ENCODE results near the gene PPP4R2. TPM values are rescaled to one million over a fixed set of nuclear protein-coding genes. Genes with fewer than 3 reads are reported as not detected.

Gene PPP4R2
- total RNA-seq, 1 donor from 2014 or later = 100 TPM

GRCh38 chr3:73018298-73018697 lies 21.7 kb downstream of the PPP4R2 start:
- H3K27ac Mint-ChIP-seq = no peak overlapping the region
- H3K9me3 Mint-ChIP-seq = no peaks in the 10 kb centered on the region
- peaks cover 16% of the 10 kb centered on the region for H3K4me1 Mint-ChIP-seq (ENCODE audit: unreplicated experiment)
- H3K27me3 Mint-ChIP-seq = no peaks in the 10 kb centered on the region
- no peak for TF ChIP-seq CTCF (conservative IDR thresholded peaks at IDR 0.05)
- no peak overlapping the region for H3K4me3 Mint-ChIP-seq
- DNase-seq (ENCODE audit: extremely low spot score, unreplicated experiment) = no peak
- H3K36me3 Mint-ChIP-seq = peaks cover 16% of the 10 kb centered on the region

- Mint-ChIP-seq H3K9me3 (no peaks in the 10 kb centered on the region), H3K27me3 (no peaks in the 10 kb centered on the region), H3K4me1 (ENCODE audit: unreplicated experiment) (peaks cover 16% of the 10 kb centered on the region), H3K4me3 (no peak overlapping the region), H3K36me3 (peaks cover 16% of the 10 kb centered on the region), H3K27ac (no peak overlapping the region)
- no peak for TF ChIP-seq CTCF (conservative IDR thresholded peaks at IDR 0.05)
- DNase-seq (ENCODE audit: extremely low spot score, unreplicated experiment) = no peak
Observed at GRCh38 chr3:73018790-73019441, 22.3 kb downstream of the PPP4R2 start.

- Mint-ChIP-seq H3K27ac (no peak overlapping the region), H3K27me3 (no peaks in the 10 kb centered on the region), H3K36me3 (peaks cover 16% of the 10 kb centered on the region), H3K4me1 (ENCODE audit: unreplicated experiment) (peaks cover 30% of the 10 kb centered on the region), H3K9me3 (no peaks in the 10 kb centered on the region), H3K4me3 (no peak overlapping the region)
- TF ChIP-seq CTCF (conservative IDR thresholded peaks at IDR 0.05) = no peak
- no peak for DNase-seq (ENCODE audit: extremely low spot score, unreplicated experiment)
Observed at GRCh38 chr3:73021301-73021835, 24.8 kb downstream of the PPP4R2 start.

GRCh38 chr3:73024836-73025235 lies 28.2 kb downstream of the PPP4R2 start:
- Mint-ChIP-seq H3K4me1 (ENCODE audit: unreplicated experiment) (peaks cover 32% of the 10 kb centered on the region), H3K36me3 (peaks cover 13% of the 10 kb centered on the region), H3K9me3 (no peaks in the 10 kb centered on the region), H3K27me3 (no peaks in the 10 kb centered on the region), H3K27ac (peak overlapping the region; percentile 70), H3K4me3 (no peak overlapping the region)
- DNase-seq (ENCODE audit: extremely low spot score, unreplicated experiment) = no peak
- TF ChIP-seq CTCF (conservative IDR thresholded peaks at IDR 0.05) = no peak

GRCh38 chr3:73026111-73026759 lies 29.6 kb downstream of the PPP4R2 start:
- DNase-seq (ENCODE audit: extremely low spot score, unreplicated experiment) = no peak
- Mint-ChIP-seq H3K4me3 (no peak overlapping the region), H3K9me3 (peaks cover 4% of the 10 kb centered on the region), H3K27me3 (no peaks in the 10 kb centered on the region), H3K36me3 (peaks cover 14% of the 10 kb centered on the region), H3K4me1 (ENCODE audit: unreplicated experiment) (peaks cover 31% of the 10 kb centered on the region), H3K27ac (no peak overlapping the region)
- TF ChIP-seq CTCF (conservative IDR thresholded peaks at IDR 0.05) = no peak
